GM21515 (cell line): ENCODE results near the gene MSANTD2.
"Not testable (repeated sequence)": the region's sequence is repeated elsewhere in the genome, so short reads cannot be mapped to it uniquely, and the experiment has no call there.

Experiments
- ATAC-seq: cut with Tn5 transposase; IDR thresholded peaks from one replicate; pipeline ENCODE4 v1.9.1; 2021; ENCODE audit not compliant: unreplicated experiment

The MSANTD2 gene

GRCh38 chr11:124778281-124778680 is 21.9 kb downstream of the MSANTD2 start:
- no peak for ATAC-seq

GRCh38 chr11:124776865-124777645 is 23.2 kb downstream of the MSANTD2 start:
- no peak for ATAC-seq

- not testable (repeated sequence) for ATAC-seq
Observed at GRCh38 chr11:124770959-124771358, 29.2 kb downstream of the MSANTD2 start.

- ATAC-seq, result no peak
Observed at GRCh38 chr11:124769806-124770774, 30.1 kb downstream of the MSANTD2 start.

- no peak for ATAC-seq
Observed at GRCh38 chr11:124768914-124769313, 31.3 kb downstream of the MSANTD2 start.

- ATAC-seq, result no peak
Observed at GRCh38 chr11:124766156-124766555, 34.0 kb downstream of the MSANTD2 start.

- peak; percentile 28 for ATAC-seq
Observed at GRCh38 chr11:124763156-124763947, 36.9 kb downstream of the MSANTD2 start.

- peak; percentile 10 for ATAC-seq
Observed at GRCh38 chr11:124762624-124763155, 37.5 kb downstream of the MSANTD2 start.

- ATAC-seq, result peak; percentile 66
Observed at GRCh38 chr11:124762105-124762623, 38.0 kb downstream of the MSANTD2 start, which contains the start of gene ESAM. TSS of gene ESAM (minus strand) at chr11:124762290. CDS start at chr11:124762154, 136 bp downstream.

GRCh38 chr11:124761301-124762104 is 38.7 kb downstream of the MSANTD2 start:
- ATAC-seq, result peak; percentile 5

GRCh38 chr11:124760806-124761205 is 39.4 kb downstream of the MSANTD2 start:
- ATAC-seq, result no peak

- ATAC-seq, result no peak
Observed at GRCh38 chr11:124760205-124760652, 40.0 kb downstream of the MSANTD2 start.

- no peak for ATAC-seq
Observed at GRCh38 chr11:124759266-124760204, 40.7 kb downstream of the MSANTD2 start.

- ATAC-seq, result peak; percentile 48
Observed at GRCh38 chr11:124758355-124759265, 41.6 kb downstream of the MSANTD2 start.

- no peak for ATAC-seq
Observed at GRCh38 chr11:124757320-124757719, 42.9 kb downstream of the MSANTD2 start.

- ATAC-seq, result no peak
Observed at GRCh38 chr11:124756753-124757227, 43.4 kb downstream of the MSANTD2 start.
